ENCODE data around the gene MCAT.

MCAT gene

GRCh38 chr22:43126501-43127165 is 16.6 kb downstream of the MCAT start:
- Histone ChIP-seq H3K27me3 (ENCODE audit: insufficient read depth, poor library complexity, severe bottlenecking) (no peaks in the 10 kb centered on the region), H3K27ac (replicated peaks) (peak overlapping the region; percentile 86), H3K4me3 (replicated peaks; ENCODE audit: insufficient read depth, low read length) (no peak overlapping the region)
- DNase-seq (ENCODE audit: low read depth in 1 of 2, low spot score in 1 of 2), result no peak
- TF ChIP-seq GABPA (IDR thresholded peaks at IDR 0.05; ENCODE audit: low read depth) (no peak), CTCF (IDR thresholded peaks at IDR 0.05; ENCODE audit: insufficient read depth, low read length) (no peak), SPI1 (IDR thresholded peaks at IDR 0.05; ENCODE audit: borderline replicate concordance, low read depth) (no peak), POLR2AphosphoS5 (IDR thresholded peaks at IDR 0.05; ENCODE audit: low read depth) (no peak; the same call in 1 of the 2 replicates), REST (IDR thresholded peaks at IDR 0.05; ENCODE audit: insufficient replicate concordance, low read depth) (no peak)

GRCh38 chr22:43118953-43119458 is 24.2 kb downstream of the MCAT start:
- TF ChIP-seq REST (IDR thresholded peaks at IDR 0.05; ENCODE audit: insufficient replicate concordance, low read depth), result no peak
- no peak for TF ChIP-seq CTCF (IDR thresholded peaks at IDR 0.05; ENCODE audit: insufficient read depth, low read length)
- TF ChIP-seq GABPA (IDR thresholded peaks at IDR 0.05; ENCODE audit: low read depth), result no peak
- TF ChIP-seq SPI1 (IDR thresholded peaks at IDR 0.05; ENCODE audit: borderline replicate concordance, low read depth), result no peak
- no peak for TF ChIP-seq POLR2AphosphoS5 (IDR thresholded peaks at IDR 0.05; ENCODE audit: low read depth)
- Histone ChIP-seq H3K27me3 (ENCODE audit: insufficient read depth, poor library complexity, severe bottlenecking) (no peaks in the 10 kb centered on the region), H3K4me3 (replicated peaks; ENCODE audit: insufficient read depth, low read length) (no peak overlapping the region), H3K27ac (replicated peaks) (no peak overlapping the region)
- DNase-seq (ENCODE audit: low read depth in 1 of 2, low spot score in 1 of 2), result no peak

- TF ChIP-seq SPI1 (IDR thresholded peaks at IDR 0.05; ENCODE audit: borderline replicate concordance, low read depth) (peak; percentile 66; the same call in 1 of the 2 replicates), POLR2AphosphoS5 (IDR thresholded peaks at IDR 0.05; ENCODE audit: low read depth) (no peak)
- Histone ChIP-seq H3K27ac (replicated peaks) (peak overlapping the region; percentile 18), H3K4me3 (replicated peaks; ENCODE audit: insufficient read depth, low read length) (no peak overlapping the region), H3K27me3 (ENCODE audit: insufficient read depth, poor library complexity, severe bottlenecking) (no peaks in the 10 kb centered on the region)
- DNase-seq (ENCODE audit: low read depth in 1 of 2, low spot score in 1 of 2), result no peak
Measured at GRCh38 chr22:43118024-43118849, 25.0 kb downstream of the MCAT start.

GRCh38 chr22:43116932-43117331 is 26.3 kb downstream of the MCAT start:
- H3K4me3 ChIP-seq (replicated peaks; ENCODE audit: insufficient read depth, low read length), result no peak overlapping the region
- H3K27me3 ChIP-seq (ENCODE audit: insufficient read depth, poor library complexity, severe bottlenecking), result no peaks in the 10 kb centered on the region
- H3K27ac ChIP-seq (replicated peaks), result peak overlapping the region; percentile 64; the same call in 1 of the 2 replicates
- no peak for TF ChIP-seq SPI1 (IDR thresholded peaks at IDR 0.05; ENCODE audit: borderline replicate concordance, low read depth)
- TF ChIP-seq REST (IDR thresholded peaks at IDR 0.05; ENCODE audit: insufficient replicate concordance, low read depth), result no peak
- no peak for DNase-seq (ENCODE audit: low read depth in 1 of 2, low spot score in 1 of 2)

Measured in HL-60 (cell line).